GM10266 (cell line): ENCODE results near the gene PLK3.

ENCODE experiments used
- DNase-seq: peaks from one replicate; pipeline ENCODE4 v3.0.0; 2012; ENCODE audit errors: extremely low spot score
- TF ChIP-seq, protein P1 (sequence below): IDR thresholded peaks from 2 replicates; pipeline ENCODE4 v1.5.1; 2012; ENCODE audit warnings: mild to moderate bottlenecking, low read depth; ENCODE audit not compliant: control insufficient read depth, insufficient read depth; ENCODE audit errors: missing control alignments

Gene PLK3

DNA sequence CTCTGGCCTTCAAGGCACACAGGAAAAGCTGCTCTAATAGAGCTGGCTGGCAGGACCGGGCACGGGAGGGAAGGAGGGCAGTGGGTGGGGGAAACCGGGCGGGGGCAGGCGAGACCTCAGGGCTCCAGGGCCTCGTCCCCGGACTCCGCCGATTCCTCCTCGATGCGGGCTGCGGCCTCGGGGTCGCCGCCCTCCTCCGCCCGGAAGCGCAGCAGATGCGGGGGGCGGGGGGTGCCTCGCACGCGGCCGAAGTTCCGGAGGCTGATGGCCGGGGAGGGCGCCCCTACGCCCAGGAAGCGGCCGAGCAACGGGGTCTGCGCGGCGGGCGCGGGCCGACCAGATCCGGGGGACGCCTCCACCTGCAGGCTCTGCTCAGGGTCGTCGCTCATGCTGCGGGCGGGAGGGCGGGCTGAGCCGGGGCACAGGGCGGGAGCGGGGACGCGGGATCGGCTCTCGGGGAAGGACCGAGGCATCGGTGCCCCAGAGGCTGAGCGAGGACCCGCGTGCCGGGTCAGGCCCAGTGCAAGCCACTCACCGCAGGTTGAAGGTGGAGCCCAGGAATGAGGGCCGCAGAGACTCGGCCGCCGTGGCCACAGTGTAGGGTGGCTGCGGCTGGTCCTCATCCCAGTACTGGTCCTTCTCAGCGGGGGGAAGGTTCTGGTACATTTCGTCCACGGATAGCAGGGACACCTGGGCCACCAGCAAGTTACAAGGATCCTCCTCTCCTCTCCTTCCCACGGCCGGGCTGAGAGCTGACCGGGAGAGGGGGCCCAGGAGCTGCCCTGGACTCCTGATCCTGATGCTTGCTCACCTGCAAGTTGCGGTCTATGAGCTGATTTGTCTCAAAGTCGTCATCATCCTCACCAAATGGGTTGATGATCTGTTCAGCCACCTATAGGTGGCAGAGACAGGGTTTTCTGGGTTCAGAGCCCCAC lies 15.8 kb upstream of the PLK3 start:
- TF ChIP-seq, protein P1, sequence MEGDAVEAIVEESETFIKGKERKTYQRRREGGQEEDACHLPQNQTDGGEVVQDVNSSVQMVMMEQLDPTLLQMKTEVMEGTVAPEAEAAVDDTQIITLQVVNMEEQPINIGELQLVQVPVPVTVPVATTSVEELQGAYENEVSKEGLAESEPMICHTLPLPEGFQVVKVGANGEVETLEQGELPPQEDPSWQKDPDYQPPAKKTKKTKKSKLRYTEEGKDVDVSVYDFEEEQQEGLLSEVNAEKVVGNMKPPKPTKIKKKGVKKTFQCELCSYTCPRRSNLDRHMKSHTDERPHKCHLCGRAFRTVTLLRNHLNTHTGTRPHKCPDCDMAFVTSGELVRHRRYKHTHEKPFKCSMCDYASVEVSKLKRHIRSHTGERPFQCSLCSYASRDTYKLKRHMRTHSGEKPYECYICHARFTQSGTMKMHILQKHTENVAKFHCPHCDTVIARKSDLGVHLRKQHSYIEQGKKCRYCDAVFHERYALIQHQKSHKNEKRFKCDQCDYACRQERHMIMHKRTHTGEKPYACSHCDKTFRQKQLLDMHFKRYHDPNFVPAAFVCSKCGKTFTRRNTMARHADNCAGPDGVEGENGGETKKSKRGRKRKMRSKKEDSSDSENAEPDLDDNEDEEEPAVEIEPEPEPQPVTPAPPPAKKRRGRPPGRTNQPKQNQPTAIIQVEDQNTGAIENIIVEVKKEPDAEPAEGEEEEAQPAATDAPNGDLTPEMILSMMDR, result peak; percentile 26
- peak; percentile 66 for DNase-seq

DNA sequence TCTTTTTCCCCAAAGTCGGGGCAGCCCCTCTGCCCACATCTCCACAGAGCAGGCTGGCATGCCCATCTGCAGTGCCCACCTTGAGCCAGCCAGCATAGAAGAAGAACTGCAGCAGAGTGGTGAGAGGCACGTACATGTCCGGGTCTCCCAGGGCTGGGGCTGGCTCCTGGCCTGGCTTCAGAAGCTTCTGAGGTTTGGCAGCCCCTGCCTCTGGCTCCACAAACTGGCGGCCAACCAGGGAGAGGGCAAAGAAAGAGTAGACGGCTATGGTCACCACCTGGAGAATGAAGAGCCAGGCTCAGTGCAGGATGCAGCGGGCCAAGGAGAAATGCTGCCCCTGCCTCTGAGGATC lies 15.2 kb upstream of the PLK3 start:
- TF ChIP-seq, protein P1, result no peak
- no peak for DNase-seq

DNA sequence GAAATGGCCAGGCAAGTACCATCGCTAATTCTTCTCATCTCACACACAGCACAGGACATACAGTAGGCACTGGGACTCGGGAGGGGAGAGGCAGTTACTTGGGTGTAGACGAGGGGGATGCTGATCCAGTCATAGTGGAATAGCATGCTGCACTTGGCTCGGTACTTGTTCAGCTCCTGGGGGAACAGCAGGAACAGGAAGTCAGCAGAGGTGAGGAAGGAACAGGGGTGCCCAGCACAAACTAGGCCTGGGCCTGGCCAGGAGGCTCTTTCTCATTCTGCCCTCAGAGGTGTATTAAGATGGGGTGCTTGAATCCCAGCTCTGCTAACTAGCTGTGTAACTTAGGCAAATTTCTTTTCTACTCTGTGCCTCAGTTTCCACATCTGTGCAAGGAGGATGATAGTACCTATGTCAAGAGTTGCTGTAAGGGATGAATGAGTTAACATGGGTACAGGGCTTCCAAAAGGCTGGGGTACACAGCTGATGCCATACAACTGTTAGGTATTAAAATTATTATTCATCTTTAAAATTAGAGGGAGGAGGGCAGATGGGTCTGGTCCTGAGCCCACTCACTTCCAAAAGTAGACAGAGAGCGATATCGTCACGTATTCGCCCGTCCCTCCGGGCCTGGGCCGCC lies 14.6 kb upstream of the PLK3 start:
- DNase-seq, result no peak
- TF ChIP-seq, protein P1, result no peak

DNA sequence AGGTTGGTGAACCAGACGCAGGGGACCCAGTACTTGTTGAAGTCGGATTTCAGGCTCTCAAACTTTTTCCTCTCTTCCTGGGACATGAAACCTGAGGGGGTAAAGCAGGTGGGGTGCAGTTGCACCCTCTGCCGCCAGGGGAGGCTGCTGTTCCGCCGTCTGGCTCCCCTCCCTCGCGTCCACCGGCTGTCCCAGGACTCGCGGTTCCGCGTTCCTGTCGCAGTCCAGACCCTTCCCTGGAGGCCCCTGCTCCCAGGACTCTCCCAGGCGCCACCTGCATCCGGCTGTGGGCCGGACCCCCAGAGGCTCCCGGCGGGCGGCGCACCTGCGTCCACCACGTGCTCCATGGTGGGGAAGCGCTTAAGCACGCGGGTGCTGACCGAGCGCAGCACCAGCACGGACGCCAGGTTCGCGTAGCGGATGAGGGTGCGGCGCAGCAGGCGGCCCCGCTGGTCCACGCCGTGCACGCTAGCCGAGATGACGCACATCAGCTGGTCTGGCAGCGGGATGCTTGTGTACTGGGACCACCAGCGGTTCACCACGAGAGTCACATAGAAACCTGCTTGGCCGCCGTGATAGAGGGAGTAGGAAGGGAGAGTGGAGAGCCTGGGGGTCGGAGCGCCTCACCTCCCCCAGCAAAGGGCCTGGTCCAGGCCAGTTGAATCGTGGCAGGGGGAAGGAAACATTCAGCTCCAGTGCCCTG lies 13.9 kb upstream of the PLK3 start:
- DNase-seq, result peak; percentile 80
- TF ChIP-seq, protein P1, result peak; percentile 87

DNA sequence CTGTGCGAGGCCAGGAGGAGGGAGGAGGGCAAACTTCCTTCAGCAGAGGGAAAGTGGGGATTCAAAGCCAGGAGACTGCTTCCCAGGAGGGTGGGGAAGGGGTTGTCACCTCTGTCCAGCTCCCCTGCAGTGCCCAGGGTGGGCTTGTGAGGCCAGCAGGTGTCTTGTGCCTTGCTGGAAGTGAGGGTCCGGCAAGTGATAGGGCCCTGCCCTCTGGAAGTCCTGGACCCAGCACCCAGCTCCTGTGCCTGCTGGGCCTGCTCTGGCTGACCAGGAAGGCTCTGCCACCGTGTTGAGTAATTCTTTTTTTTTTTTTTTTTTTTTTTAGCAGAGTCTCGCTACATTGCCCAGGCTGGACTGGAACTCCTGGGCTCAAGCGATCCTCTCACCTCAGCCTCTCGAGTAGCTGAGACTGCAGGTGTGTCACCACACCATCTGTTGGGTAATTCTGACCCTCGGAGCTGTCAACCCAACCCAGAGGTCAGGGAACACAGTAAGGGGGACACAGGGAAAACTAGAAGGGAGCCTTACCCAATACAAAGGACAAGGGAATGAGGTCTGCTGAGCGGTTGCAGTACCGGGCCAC lies 13.2 kb upstream of the PLK3 start:
- DNase-seq, result no peak
- TF ChIP-seq, protein P1, result no peak

DNA sequence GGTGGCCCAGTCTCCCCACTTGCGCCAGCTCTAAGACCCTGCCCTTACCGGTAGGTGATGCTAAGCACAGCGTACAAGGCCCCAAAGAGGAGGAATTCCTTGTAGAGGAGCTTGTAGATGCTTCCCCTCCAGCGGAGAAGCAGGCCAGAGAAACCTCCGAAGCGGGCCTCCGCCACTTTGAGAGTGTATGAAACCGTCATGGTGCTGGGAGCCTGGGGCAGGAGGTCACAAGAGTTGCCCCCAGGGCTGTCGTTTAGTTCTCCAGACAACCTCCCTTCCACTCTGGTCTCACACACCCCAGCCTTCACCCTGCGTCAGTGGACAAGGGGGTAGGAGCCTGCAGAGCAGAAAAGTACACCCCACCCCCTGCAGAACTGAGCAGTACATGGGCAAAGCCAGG lies 12.7 kb upstream of the PLK3 start:
- no peak for DNase-seq
- TF ChIP-seq, protein P1, result no peak
